IPS-20b (cell line): ENCODE data around the gene LARGE2.

Experiments
- H3K27ac ChIP-seq: one replicate; pipeline ENCODE4 v1.5.1; 2013; ENCODE audit warnings: low read length
- H3K27me3 ChIP-seq: 2 replicates; pipeline ENCODE4 v1.6.1; 2013; ENCODE audit warnings: mild to moderate bottlenecking, low read length, inconsistent platforms; ENCODE audit not compliant: insufficient read depth
- H3K36me3 ChIP-seq: 2 replicates; pipeline ENCODE4 v1.6.1; 2013; ENCODE audit warnings: low read depth, mild to moderate bottlenecking, inconsistent platforms, low read length, moderate library complexity; ENCODE audit not compliant: insufficient read depth
- H3K4me1 ChIP-seq: 2 replicates; pipeline ENCODE4 v1.6.1; 2013; ENCODE audit warnings: mild to moderate bottlenecking, control low read depth, inconsistent platforms, low read length, moderate library complexity; ENCODE audit not compliant: insufficient read depth
- H3K4me3 ChIP-seq: 2 replicates; pipeline ENCODE4 v1.5.1; 2013; ENCODE audit warnings: mild to moderate bottlenecking, low read length, inconsistent platforms
- H3K9ac ChIP-seq: 2 replicates; pipeline ENCODE4 v1.6.1; 2013; ENCODE audit warnings: low read depth, mild to moderate bottlenecking, inconsistent platforms, low read length, moderate library complexity
- H3K9me3 ChIP-seq: 2 replicates; pipeline ENCODE4 v1.6.1; 2013; ENCODE audit warnings: mild to moderate bottlenecking, low read depth, low read length, inconsistent platforms; ENCODE audit not compliant: insufficient read depth

LARGE2 gene

DNA sequence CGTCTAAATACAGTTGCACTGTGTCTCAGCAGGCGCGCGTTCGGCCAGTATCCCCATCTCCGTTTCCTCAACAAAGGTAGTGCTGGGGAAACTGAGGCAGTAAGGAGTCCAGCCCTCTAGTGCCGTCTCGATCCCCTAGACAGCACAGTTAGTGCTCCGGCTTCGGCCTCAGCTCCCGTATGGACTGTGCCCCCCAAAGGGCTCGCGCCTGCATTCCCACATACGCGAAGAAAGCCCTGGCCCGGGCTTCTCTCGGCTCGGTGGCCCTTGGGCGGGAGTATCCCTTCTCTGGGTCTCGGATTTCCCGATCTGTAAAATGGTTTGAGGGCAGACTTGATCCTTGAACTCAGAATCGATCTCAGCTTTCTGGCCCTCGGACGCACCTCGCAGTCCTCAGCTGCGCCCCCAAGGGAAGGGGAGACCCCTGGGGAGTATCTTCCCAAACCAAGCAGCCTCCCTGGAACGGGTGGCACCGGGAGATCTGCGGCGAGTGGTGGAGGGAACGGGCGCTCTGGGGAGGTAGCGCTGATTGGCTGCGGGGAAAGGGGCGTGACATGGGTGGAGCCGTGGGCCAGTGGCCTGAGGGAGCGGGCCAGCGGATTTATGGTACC is 4.0 kb upstream of the LARGE2 start:
- H3K4me1 ChIP-seq: peaks cover 20% of the 10 kb centered on the region; the same call in 1 of the 2 replicates
- peak overlapping the region; percentile 31 for H3K27ac ChIP-seq
- H3K9ac ChIP-seq: peak overlapping the region; percentile 74; the same call in 1 of the 2 replicates
- H3K4me3 ChIP-seq: peak overlapping the region; percentile 93
- peaks cover 22% of the 10 kb centered on the region for H3K27me3 ChIP-seq
- H3K9me3 ChIP-seq: no peaks in the 10 kb centered on the region
- H3K36me3 ChIP-seq: peaks cover 25% of the 10 kb centered on the region

DNA sequence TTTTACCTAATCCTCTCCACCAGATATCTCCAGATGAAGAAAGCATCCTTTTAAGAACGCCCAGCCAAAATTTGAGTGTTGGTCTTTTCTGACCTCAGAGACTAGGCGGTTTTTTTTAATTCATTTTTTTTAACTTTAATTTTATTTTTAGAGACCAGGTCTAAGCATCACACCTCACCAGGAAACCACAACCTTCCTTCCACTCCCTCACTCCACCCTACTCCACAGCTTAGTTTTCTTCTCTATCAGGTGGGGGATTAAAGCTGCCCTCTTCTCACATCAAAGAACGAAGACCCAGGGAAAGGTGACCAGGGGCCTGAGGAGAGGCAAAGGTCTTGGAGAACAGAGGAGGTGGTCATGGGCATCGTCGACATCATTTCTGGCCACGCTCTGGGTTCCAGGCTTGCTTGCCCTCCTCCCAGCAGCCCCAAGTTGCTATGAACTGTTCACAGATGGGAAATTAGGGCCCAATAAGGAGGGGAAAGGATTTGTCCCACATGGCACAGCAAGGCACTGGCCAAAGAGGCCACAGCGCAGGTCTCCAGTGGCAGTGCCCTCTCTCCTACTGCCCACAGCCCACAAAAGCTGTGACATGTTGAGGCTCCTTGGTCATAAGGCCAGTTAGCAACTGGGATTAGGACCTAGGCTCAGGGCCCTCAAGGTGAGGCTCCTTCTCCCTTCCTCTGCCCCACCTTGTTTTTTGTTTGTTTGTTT is 3.3 kb upstream of the LARGE2 start:
- H3K9me3 ChIP-seq: no peaks in the 10 kb centered on the region
- H3K27ac ChIP-seq: no peak overlapping the region
- H3K36me3 ChIP-seq: peaks cover 24% of the 10 kb centered on the region
- H3K4me3 ChIP-seq: peak overlapping the region; percentile 93; the same call in 1 of the 2 replicates
- peaks cover 20% of the 10 kb centered on the region; the same call in 1 of the 2 replicates for H3K4me1 ChIP-seq
- H3K27me3 ChIP-seq: peaks cover 24% of the 10 kb centered on the region
- no peak overlapping the region; the same call in 1 of the 2 replicates for H3K9ac ChIP-seq

DNA sequence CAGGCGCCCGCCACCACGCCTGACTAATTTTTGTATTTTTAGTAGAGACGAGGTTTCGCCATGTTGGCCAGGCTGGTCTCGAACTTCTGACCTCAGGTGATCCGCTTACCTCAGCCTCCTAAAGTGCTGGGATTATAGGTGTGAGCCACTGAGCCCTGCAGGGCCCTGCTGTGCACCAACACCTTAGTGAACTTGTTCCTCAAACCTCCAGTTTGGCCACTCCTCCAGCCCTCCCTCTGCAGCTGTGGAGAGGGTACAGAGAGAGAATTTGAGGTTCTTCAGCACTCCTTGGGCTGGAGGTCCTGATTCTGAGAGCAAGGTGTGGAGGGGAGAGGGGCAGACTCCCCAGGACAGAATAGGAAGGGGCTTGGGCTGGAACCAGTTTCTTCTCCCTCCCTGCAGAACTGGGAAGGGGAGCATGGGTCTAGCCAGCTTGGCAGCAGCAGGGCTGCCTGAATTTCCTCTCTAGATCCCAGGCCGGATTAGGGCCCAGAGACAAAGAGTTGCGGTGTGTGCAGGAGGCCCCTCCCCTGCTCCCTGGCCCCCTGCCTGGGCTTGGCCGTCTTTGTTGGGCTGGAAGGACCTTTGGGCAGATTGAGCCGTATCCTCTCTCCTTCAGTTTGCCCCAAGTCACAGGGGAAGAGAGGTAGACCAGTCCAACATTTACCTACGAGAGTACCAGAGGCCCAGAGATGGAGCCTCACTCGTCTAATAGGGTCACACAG is 2.5 kb upstream of the LARGE2 start:
- peaks cover 24% of the 10 kb centered on the region for H3K27me3 ChIP-seq
- H3K36me3 ChIP-seq: peaks cover 24% of the 10 kb centered on the region
- peak overlapping the region; percentile 72 for H3K27ac ChIP-seq
- no peak overlapping the region for H3K4me3 ChIP-seq
- peak overlapping the region; percentile 47; the same call in 1 of the 2 replicates for H3K9ac ChIP-seq
- H3K9me3 ChIP-seq: no peaks in the 10 kb centered on the region
- peaks cover 20% of the 10 kb centered on the region; the same call in 1 of the 2 replicates for H3K4me1 ChIP-seq

DNA sequence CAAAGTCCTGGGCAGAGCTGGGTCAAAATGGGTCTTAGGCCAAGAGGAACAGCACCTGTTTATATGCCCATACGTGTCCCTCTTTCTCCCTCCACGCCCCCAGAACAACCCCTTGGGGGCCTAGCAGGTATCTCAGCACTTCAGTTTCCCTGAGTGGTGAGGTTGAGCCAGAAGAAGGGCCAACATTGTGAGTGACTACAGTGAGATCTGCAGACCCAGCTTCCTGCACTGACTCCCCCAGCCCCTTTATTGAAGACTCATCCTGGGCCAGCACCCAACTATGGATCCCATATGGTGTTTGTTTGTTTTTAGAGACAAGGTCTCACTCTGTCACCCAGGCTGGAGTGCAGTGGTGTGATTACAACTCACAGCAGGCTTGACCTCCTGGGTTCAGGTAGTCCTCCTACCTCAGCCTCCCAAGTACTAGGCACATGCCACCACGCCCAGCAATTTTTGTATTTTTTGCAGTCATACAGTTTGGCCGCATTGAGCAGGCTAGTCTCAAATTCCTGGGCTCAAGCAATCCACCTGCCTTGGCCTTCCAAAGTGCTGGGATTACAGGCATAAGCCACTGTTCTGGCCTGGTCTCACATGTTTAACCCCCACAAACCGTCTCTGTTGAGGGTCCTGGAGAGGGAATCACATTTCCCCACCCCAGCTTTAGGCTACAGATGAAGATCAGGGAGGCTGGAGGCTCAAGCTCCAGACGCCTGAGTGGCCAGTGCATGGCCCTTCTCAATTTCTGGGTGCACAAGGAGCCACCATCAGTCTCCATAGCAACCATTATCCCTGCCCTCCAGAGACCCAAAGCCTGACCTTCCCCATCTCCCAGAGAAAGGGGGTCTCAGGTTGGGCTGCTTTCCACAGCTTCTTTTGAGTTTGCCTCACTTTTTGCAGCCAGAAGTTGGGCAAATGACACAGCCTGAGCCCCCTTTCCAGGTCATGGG is 1.7 kb upstream of the LARGE2 start:
- no peaks in the 10 kb centered on the region for H3K9me3 ChIP-seq
- peaks cover 24% of the 10 kb centered on the region for H3K27me3 ChIP-seq
- H3K27ac ChIP-seq: no peak overlapping the region
- peak overlapping the region; percentile 87 for H3K4me3 ChIP-seq
- peaks cover 20% of the 10 kb centered on the region; the same call in 1 of the 2 replicates for H3K4me1 ChIP-seq
- peaks cover 21% of the 10 kb centered on the region for H3K36me3 ChIP-seq
- peak overlapping the region; percentile 79; the same call in 1 of the 2 replicates for H3K9ac ChIP-seq

DNA sequence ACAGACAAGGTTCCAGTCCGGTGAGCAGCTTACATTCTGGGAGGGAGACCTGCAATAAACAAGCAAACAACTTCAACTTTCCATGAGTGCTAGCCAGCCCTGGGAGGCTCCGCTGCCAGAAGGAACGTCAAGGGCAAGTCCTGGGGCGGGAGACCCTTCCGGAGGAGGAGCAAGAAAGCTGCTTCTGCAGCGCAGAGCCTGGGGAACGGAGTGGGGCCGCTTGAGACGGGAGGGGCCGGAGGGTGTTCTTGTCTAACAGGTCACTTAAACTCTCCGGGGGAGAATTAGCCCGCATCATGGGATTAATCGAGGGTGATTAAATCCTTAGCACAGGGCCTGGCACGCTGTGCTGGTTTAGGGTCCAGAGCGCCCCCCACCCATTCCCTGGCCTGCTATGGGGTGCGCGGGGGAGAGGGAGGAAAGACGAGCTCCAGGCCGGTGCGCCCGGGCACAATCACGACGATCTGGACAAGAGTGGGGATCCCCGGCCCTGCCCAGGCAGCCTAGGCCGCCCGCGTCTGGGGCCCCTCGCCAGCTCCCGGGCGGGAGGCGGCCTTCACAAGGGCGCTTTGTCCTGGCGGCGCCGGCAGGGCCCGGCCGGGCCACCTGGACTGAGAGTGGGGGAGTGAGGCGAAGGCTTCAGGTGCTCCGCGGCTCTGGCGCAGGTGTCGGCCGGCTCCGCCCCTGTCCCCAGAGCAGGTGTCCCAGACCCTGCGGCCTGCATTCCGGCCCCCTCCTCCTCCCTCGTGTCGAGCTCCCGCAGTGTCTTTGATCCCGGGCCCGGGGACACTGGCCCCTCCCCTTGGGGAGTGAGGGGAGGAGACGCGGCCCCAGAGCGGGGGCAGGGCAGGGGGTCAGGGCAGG is 663 bp upstream of the LARGE2 start:
- H3K9me3 ChIP-seq: no peaks in the 10 kb centered on the region
- H3K9ac ChIP-seq: peak overlapping the region; percentile 79
- H3K4me1 ChIP-seq: peaks cover 20% of the 10 kb centered on the region; the same call in 1 of the 2 replicates
- peaks cover 25% of the 10 kb centered on the region for H3K36me3 ChIP-seq
- peak overlapping the region; percentile 67 for H3K27ac ChIP-seq
- peaks cover 24% of the 10 kb centered on the region for H3K27me3 ChIP-seq
- peak overlapping the region; percentile 87 for H3K4me3 ChIP-seq

DNA sequence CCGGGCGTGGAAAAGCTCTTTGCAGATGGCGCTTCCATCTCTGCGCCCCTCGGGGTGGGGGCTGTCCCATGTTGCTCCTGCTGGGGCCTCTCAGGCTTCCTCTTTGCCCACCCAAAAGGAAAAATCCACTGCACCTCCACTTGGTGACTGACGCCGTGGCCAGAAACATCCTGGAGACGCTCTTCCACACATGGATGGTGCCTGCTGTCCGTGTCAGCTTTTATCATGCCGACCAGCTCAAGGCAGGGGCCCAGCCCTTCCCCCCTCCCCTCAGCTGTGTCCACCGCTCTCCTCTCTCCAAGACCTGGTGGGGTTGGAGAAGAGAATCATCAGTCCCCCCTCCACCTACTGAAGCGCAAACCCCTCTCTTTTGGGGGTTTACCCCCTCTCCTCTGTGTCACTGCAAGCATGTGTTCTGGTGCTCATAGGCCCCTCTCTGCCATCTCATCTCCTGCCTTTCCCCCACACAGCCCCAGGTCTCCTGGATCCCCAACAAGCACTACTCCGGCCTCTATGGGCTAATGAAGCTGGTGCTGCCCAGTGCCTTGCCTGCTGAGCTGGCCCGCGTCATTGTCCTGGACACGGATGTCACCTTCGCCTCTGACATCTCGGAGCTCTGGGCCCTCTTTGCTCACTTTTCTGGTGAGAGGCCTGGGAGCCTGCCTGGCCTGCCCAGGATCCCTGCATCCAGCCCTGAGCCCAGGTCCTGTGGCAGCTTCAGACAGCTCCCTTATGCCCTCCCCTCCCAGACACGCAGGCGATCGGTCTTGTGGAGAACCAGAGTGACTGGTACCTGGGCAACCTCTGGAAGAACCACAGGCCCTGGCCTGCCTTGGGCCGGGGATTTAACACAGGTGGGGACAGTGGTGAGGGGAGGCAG is 1.8 kb downstream of the LARGE2 start:
- Histone ChIP-seq H3K4me1 (peaks cover 15% of the 10 kb centered on the region; the same call in 1 of the 2 replicates), H3K9ac (no peak overlapping the region), H3K36me3 (peaks cover 44% of the 10 kb centered on the region), H3K4me3 (peak overlapping the region; percentile 47; the same call in 1 of the 2 replicates), H3K27ac (no peak overlapping the region), H3K27me3 (peaks cover 24% of the 10 kb centered on the region), H3K9me3 (no peaks in the 10 kb centered on the region)

DNA sequence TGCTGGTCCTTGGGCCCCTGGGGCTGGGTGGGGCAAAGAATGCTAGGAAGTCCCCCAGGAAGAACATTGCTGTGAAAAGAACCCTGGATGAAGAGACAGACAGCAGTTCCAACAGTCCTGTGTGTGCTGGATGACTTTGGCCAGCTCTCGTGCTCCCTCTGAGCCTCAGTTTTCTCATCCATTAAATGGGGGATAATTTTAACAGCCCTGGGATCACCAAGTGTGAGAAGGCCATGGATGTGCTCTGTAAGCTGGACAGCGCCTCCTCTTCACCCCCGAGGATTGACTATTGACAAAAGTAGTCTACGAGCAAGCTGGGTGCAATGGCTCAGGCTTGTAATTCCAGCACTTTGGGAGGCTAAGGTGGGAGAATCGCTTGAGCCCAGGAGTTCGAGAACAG is 2.5 kb downstream of the LARGE2 start:
- no peak overlapping the region for H3K27ac ChIP-seq
- H3K27me3 ChIP-seq: peaks cover 24% of the 10 kb centered on the region
- no peaks in the 10 kb centered on the region for H3K9me3 ChIP-seq
- no peak overlapping the region for H3K4me3 ChIP-seq
- H3K9ac ChIP-seq: no peak overlapping the region
- peaks cover 44% of the 10 kb centered on the region for H3K36me3 ChIP-seq
- H3K4me1 ChIP-seq: peaks cover 14% of the 10 kb centered on the region; the same call in 1 of the 2 replicates

DNA sequence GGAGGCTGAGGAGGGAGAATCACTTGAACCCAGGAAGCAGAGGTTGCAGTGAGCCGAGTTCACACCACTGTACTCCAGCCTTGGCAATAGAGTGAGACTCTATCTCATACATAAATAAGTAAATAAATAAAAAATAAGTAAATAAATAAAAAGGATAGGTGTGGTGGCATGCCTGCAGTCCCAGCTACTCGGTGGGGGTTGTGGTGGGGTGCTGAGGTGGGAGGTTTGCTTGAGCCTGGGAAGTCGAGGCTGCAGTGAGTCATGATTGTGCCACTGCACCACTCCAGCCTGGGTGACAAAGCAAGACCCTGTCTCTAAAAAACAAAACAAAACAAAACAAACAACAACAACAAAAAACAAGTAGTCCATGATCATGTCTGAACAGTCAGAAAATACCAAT is 3.1 kb downstream of the LARGE2 start:
- Histone ChIP-seq H3K36me3 (peaks cover 44% of the 10 kb centered on the region), H3K27me3 (peaks cover 22% of the 10 kb centered on the region), H3K4me1 (peaks cover 9% of the 10 kb centered on the region; the same call in 1 of the 2 replicates), H3K9ac (no peak overlapping the region), H3K9me3 (no peaks in the 10 kb centered on the region), H3K4me3 (no peak overlapping the region), H3K27ac (no peak overlapping the region)

DNA sequence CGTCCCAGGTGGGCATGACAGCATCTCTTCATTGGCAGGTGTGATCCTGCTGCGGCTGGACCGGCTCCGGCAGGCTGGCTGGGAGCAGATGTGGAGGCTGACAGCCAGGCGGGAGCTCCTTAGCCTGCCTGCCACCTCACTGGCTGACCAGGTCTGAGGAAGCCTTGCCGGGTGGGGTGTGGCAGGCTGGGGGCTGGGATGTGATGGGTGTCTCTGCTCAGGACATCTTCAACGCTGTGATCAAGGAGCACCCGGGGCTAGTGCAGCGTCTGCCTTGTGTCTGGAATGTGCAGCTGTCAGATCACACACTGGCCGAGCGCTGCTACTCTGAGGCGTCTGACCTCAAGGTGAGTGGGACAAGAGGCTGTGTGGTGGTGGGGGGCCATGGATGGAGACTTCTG is 3.5 kb downstream of the LARGE2 start:
- Histone ChIP-seq H3K36me3 (peaks cover 44% of the 10 kb centered on the region), H3K4me3 (no peak overlapping the region), H3K4me1 (peaks cover 6% of the 10 kb centered on the region; the same call in 1 of the 2 replicates), H3K9me3 (no peaks in the 10 kb centered on the region), H3K27ac (no peak overlapping the region), H3K9ac (no peak overlapping the region), H3K27me3 (peaks cover 18% of the 10 kb centered on the region)
